COLO829 (cell line): ENCODE measurements around the gene FEN1.
A peak's percentile ranks its signal among the peaks of the same experiment; 100 is the strongest.

Source experiments
- DNase-seq: peaks from one replicate; pipeline ENCODE4 v3.0.0; 2012; ENCODE audit warnings: low spot score

Gene FEN1

DNA sequence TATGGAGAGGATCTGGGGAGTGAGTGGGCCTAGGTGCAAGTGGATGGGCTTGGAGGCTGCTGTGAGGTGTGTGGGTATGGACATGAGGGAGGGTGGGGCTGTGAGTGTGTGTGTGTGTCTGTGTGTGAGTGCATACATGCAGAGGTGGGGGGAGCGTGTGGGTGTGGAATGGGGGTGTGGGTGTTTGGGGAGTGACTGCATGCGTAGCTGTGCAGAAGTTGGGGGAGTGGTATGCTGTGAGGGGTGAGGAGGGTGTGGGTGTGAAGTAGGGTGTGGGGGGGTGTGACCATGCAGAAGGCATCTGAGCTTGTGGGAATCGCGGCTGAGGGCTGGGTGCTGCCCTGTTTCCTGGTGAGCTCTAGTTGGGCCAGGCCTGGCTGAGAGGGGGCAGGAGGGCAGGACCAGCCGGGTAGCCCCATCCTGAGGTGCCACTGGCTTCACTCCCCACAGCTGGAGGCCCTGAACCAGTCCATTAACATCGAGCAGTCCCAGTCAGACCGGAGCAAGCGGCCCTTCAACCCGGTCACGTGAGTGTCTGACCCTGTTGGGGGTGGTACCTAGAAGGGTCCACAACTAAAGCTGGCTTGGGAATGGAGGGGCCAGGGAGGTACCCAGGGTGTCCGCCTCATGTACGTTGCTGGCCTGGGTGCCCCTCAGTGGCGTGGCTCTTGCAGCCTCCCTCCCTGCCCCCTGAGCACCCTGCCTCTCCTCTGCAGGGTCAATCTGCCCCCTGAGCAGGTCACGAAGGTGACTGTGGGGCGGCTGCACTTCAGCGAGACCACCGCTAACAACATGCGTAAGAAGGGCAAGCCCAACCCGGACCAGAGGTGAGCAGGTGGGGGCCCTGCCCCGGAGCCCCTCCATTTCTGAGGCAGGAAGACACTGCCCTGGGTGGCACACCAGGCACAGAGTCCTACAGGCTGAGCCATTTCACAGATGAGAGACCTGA lies 16.8 kb upstream of the FEN1 start:
- no peak for DNase-seq

DNA sequence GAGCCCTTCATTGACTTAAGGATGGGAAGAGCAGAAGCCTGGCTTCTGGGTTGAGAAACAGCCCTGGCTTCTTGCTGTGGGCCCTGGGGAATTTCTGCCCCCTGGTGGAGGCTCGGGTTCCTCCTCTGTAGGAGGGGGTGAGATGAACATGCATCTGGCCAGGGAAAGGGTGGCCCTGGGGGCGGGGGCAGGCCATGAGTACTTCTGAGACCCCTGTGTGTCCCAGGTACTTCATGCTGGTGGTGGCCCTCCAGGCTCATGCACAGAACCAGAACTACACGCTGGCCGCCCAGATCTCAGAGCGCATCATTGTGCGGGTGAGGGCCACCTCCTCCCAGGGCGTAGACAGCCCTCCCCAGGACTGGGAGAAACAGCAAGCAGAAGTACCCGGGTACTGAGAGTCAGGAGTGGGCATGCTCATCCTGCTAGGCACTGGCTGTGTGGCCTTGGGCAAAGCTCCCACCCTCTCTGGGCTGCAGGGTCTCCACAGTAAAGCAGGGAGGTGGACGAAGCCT lies 16.1 kb upstream of the FEN1 start:
- peak; percentile 85 for DNase-seq

DNA sequence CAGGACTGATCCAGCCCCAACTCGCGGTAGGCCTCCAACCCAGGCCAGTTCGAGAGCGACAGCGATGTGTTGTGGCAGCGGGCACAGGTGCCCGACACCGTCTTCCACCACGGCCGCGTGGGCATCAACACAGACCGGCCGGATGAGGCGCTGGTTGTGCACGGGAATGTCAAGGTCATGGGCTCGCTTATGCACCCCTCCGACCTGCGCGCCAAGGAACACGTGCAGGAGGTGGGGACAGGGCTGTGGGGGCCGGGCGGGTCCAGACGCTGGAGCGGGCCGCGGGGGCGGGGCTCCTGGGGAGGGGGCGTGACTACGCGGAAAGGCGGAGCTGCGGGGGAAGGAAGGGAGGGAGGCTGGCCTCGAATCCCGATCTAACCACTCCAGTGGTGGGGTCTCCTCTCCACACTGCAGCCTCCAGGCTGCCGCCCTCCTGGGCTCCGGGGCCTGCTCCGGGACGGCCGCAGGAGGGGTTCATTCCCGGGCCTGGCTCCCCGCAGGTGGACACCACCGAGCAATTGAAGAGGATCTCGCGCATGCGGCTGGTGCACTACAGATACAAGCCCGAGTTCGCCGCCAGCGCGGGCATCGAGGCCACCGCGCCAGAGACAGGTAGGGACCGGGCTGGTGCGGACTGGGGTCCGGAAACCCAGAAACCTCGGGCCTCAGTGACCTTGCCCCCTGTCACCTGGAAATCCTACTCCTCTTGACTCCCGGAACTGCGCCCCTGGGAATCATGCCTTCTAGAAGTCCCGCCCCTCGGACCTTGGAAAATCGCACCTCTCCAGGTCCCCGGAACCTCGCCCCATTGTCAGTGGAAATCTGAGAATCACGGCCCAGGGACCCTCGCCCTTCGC lies 15.2 kb upstream of the FEN1 start:
- peak; percentile 42 for DNase-seq

DNA sequence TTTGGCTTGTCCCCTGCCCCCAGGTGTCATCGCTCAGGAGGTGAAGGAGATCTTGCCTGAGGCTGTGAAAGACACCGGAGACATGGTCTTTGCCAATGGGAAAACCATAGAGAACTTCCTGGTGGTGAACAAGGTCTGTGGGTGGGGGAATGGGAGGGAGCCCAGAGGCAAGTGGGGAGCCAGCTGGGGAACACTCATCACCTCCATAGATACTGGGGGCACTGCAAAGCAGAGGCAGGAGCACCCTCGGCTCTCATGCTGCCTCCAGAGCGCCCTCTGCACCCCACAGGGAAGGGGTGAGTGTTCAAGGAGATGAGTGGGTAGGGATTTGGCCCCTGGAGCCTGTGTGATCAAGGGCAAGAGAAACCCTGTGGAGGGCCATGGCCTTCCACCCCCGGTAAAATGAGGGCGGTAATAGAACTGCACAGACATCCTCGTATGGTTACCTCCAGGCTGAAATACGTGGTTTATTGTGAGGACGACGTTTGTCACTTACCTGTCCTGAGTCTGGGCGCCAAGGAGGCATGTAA lies 14.3 kb upstream of the FEN1 start:
- DNase-seq = no peak

DNA sequence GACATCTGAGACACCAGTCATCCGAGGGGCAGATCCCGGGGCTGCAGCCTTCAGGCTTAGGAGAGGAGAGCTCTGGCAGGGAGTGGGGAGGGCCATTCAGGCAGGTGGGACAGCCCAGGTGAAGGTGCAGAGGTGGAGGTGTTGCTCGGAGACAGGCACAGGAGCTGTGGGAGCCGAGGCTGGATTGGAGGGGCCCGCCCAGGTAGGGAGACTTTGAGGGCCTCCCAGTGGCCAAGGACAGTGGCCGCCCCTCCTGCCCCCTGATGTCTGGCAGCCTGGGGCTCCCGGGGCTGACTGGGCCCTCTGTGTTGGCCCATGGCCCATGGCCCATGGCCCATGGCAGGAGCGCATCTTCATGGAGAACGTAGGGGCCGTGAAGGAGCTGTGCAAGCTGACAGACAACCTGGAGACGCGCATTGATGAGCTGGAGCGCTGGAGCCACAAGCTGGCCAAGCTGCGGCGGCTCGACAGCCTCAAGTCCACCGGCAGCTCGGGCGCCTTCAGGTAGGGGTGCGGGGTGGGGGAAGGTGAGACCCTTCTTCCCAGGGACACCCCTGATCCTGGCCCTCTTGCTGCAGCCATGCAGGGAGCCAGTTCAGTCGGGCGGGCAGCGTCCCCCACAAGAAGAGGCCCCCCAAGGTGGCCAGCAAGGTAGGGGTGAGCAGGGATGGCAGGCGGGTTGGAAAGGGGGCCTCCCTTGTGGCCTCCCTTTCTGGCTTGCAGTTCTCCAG lies 13.6 kb upstream of the FEN1 start:
- no peak for DNase-seq

DNA sequence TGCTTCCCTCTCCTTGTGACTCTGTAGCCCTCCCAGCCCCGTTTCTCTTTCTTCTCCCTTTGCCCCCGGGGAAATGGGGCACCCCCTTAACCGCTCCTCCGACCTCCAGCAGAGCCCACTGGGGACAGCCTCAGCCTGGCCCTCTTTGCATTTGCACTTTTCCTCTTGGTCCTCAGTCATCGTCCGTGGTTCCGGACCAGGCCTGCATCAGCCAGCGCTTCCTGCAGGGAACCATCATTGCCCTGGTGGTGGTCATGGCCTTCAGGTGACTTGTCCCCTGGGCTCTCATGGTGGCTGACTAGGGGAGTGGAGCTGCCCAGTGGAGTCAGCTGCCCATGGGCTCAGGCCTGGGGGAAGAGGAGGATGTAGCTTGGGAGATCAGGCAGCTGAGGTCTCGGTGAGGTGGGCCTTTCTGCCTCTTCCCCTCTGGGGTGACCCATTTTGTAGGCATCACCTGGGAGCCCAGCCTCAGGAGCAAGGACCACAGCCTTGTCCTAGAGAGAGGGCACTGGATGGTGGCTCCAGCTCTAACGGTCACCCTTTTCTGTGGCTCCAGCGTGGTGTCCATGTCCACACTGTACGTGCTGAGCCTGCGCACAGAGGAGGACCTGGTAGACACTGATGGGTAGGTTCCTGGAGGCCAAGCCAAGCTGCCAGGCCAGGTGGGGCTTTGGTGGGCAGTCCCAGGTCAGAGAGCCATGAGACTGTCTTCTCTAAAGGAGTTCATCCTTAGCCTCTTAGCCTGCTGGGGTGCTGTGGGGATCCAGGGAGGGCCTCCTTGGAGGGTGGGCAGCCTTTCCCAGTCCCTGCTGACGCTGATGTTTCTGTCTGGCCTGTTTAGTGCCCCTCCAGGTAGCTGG lies 12.8 kb upstream of the FEN1 start:
- no peak for DNase-seq

DNA sequence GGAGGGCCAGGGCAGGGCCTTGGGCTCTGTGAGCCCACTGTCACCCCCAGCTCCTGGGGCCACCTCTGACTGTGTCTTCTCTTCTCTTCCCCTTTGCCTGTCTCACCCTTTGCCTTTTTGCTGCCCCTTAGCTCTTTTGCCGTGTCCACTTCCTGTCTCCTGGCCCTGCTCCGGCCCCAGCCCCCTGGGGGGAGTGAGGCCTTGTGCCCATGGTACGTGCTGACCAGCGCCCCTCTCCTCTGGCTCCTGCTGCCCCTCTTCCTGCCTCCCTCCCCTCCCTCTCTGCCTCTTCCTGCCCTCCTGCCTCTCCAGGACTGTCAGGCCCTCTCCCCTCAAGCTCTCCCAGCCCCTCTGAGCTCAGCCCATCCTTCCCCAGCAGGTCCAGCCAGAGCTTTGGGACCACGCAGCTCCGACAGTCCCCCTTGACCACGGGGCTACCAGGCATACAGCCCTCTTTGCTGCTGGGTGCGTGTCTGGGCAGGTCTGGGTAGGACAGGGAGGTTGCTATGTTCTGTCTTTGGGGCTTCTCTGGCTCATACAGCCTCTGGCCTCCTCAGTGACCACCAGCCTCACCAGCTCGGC lies 12.0 kb upstream of the FEN1 start:
- no peak for DNase-seq

DNA sequence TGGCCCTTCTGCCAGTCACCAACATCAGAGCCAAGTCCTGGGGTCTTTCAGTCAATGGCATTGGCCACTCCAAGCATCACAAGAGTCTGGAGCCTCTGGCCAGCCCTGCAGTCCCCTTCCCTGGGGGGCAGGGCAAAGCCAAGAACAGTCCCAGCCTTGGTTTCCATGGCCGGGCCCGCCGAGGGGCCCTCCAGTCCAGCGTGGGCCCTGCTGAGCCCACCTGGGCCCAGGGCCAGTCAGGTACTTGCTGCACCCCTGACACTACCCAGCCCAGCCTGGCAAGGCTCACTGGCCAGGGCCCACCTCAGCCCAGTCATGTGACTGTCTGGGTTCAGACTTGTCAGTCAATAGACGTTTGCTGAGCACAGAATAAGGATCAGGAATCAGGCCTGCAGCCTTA lies 11.1 kb upstream of the FEN1 start:
- DNase-seq = no peak

DNA sequence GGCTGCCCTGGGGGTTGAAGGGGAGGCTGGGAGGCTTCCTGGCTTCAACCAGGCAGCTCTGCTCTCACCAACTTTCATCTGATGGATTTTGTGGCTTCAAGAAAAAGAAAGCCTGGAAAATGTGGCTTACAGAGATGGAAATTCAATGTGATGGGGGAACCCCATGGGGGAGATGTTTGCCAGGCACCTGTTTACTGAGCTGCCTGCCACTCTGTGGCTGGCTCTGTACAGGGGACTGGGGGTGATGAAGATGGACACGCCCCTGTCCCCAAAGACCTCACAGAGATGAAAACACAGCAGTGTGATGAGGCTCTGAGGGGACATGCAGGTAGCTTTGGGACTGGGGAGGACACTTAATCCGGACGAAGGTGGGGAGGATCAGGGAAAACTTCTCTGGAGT lies 10.4 kb upstream of the FEN1 start:
- no peak for DNase-seq

DNA sequence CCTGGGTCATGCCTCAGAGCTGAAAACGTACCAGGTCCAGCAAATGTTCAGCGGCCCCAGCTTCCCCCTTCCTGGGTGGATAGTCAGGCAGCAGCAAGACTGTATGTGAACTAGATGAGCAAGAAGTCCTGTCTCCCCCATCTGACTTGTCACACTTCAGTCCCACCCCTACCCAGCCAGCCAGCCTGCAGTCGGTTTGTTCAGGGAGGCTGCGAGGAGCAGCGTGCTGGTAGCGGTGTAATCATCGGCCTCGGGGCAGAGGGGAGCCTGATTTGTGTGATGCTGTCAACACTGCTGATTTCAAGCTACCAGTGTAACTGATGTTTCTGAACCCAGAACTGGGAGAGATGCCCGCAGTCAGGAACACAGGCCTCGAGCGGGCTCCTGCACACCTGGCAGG lies 9.9 kb upstream of the FEN1 start:
- DNase-seq = no peak

DNA sequence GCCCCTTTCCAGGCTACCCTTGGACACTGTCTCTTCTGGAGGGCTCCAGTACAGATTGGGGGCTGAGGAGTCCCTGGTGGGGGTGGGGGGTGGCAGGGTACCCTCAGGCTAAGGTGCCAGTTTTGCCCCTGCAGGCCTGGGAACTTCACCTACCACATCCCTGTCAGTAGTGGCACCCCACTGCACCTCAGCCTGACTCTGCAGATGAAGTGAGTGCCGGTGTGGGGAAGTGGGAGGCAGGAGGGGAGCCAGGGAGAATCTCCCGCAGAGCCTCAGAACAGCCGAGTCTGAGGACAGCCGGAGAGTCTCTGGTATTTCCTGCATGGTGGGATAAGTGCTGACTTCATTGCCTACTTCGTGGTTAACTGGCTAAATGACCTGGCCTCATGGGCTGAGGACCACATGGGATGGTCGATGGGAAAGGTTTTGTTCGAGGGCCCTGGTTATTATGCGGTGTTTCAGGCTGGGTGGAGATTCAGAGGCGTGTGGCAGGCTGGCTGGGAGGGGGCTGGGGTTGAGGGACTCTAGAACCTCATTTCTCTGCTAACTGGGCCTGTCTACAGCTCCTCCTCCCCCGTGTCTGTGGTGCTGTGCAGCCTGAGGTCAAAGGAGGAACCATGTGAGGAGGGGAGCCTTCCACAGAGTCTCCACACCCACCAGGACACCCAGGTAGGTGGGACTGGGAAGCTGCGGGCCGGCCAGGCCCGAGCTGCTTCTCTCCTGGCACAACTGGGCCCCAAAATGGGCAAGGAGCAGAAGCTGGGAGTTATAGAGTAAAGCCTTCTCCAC lies 8.8 kb upstream of the FEN1 start:
- DNase-seq = no peak

DNA sequence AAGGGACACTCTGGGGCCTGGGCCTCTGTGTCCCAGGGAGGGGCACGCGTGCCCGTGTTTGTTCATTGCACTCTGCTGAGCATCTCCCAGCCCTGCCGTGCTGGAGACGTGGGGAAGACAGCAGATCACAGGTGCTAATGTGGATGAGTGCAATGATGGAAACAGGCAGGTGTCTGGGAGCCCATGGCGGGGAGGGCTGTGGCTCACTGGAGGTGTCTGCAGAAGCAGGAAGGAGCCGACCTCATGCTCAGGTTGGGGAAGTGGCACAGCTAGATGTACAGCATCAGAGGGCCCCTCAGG lies 8.3 kb upstream of the FEN1 start:
- no peak for DNase-seq

DNA sequence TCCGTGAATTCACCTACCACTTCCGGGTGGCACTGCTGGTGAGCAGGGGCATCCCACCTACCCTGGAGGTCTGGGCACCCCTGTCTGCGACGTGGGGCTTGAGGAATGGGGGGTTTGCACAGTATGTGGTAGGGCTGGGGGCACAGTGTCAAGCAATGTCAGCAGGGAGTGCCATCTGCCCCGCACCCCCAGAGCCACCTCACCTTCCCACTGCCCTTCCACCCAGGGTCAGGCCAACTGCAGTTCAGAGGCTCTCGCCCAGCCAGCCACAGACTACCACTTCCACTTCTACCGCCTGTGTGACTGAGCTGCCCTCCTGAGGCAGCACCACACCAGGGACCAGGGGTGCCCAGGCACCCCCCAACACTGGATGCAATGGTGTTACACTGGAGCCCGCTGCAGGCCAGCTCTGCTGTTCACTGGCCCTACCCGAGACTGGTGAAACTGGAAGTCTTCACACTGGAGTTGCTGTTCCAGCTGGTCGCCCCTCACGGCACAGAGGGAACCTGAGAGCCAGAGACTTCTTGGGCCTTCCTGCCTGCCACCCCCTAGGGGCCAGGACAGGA lies 6.8 kb upstream of the FEN1 start:
- DNase-seq = no peak

DNA sequence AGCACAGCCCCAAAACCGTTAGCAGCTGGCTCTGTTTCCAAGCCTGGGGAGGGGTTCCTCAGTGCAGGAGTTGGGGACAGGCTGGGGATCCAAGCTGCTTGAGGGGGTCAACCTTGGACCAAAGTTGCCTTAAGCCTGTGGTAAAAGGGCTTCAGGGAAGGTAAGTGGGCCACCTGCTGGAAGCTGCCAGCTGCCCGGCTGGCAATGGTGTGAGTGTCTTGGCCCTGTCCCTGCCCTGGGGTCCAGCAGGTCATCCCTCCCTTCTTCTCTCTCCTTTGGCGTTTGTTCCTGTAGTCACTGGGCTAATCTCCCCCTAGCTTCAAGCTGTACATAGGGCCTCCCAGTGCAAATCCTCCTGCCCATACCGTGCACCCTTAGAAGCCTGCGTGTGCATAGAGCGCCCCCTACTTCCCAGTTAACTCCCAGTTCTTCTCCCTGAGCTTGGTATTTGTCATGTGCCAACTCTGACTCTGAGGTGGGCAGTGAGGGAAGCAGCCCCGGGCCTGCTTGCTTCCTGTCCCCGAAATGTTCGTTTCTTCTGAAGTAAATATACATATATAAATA lies 4.7 kb upstream of the FEN1 start:
- DNase-seq = peak; percentile 50

DNA sequence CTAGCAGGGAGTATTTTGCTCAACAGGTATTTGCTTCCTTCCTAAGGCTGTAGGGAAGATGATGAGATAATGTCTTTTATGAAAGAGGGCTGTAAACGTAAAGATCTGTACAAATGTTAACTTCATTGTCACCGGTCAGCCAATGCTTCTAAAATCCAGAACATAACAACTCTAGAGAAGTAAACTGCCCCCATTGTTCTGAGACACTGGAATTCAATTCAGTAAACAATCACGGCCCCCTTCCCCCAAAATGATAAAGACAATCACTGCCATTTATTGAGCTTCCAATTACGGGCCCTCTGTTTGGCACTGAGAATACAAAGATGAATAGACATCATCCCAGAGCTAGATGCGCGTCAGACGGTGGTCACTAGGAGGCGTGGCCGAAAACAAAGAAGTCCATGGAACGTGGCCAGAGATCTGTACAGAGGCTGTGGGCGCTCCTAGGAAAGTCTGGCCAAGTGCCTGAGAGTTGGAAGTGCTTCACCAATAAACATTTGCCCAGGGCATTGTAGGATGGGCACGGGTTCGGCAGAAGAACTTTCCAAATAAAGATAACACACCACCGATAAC lies 888 bp upstream of the FEN1 start:
- DNase-seq = peak; percentile 94

DNA sequence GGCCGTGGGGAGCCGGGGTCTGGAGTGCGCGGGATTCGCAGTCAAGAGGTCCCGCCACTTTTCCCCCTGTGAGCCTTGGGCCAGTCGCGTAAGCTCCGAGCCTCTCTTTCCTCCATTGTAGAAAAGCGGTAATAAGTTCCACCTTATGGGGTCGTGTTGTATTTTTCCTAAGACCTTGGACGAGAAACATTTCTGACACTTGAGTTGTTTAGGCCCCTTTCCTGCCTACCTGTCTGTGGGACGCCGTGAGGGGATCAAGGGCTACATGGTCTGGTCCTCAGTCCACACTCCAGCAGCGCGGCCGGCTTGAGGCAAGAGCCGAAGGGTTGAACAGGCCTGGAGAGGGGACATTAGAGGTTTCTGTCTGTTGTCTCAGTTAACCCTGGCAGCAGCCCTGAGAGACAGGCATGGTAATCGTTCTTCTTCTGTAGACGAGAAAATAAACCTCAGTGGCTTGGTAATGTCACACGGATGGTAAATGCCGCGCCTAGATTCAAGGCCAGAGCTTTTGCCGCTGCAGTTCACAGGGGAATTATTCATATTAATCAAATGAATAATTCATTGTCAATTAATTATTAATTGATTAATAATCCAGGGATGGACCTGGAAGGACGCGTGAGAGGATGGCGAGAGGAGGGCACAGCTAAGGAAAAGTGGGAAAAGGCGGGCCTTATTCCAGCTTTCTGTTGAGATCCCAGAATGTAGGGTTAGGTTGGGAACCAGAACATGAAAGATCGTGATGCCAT lies 545 bp downstream of the FEN1 start:
- DNase-seq = no peak

DNA sequence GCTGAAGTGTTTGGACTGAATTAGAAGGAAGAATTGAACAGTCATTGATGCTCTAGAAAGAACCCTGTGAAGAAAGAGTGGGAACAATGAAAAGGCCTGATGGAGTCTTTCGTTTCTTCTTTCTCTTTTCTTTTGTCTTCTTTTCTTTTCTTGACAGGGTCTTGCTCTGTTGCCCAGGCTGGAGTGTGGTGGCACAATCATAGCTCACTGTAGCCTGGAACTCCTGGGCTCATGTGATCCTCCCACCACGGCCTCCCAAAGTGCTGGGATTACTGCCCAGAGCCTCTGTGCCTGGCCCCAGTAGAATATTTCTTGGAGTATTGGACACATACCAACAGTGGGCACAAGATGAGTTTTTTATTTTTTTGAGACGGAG lies 1.1 kb downstream of the FEN1 start:
- no peak for DNase-seq

DNA sequence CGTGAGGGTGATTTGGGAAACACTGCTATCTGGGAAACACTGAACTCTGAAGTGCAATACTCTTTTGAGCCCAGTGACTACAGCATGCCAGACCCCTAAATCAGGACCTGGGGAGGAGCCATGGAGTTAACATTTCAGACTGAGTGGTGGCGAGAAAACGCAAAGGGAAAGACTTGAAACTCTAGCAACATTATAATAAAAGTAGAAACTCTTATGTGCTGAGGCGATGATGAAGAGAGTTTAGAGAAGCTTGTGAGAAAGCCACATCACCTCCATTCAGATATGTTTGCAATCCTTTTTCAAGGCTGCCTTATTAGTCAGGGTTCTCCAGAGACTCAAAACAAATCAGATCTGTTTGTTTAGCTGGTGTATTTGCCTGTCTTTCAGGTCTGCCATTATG lies 1.9 kb downstream of the FEN1 start:
- no peak for DNase-seq
